RWPE1 (cell line): Measurements from ENCODE around the gene CELF4.
A peak's percentile ranks its signal among the peaks of the same experiment; 100 is the strongest.

Experiments
- CTCF ChIA-PET: fragments of 350-600 bp; sonication (Branson Sonifier 250); formaldehyde crosslinking; extraction: SDS; loops from one replicate; lab custom pipeline; 2021; lab: Yijun Ruan, JAX
- POLR2A ChIA-PET: fragments of 400-600 bp; formaldehyde crosslinking; extraction: SDS; loops from one replicate; lab custom pipeline; 2020; ENCODE audit warnings: antibody characterized with exemption; ENCODE audit not compliant: low non-redundant PET; lab: Yijun Ruan, JAX
- DNase-seq: peaks from one replicate; pipeline ENCODE4 v3.0.0; 2012; ENCODE audit warnings: low spot score
- H3K27ac ChIP-seq: fragments of 450-650 bp; 2 replicates; pipeline ENCODE4 v1.5.1; 2017
- TF ChIP-seq, protein P1 (sequence below): fragments of 450-650 bp; conservative IDR thresholded peaks from 2 replicates; pipeline ENCODE4 v1.5.1; 2017; ENCODE audit warnings: low read depth, mild to moderate bottlenecking

The CELF4 gene

GRCh38 chr18:37575646-37576045 lies 10.0 kb upstream of the CELF4 start:
- DNase-seq: no peak
- no peak overlapping the region for H3K27ac ChIP-seq
- TF ChIP-seq, protein P1, sequence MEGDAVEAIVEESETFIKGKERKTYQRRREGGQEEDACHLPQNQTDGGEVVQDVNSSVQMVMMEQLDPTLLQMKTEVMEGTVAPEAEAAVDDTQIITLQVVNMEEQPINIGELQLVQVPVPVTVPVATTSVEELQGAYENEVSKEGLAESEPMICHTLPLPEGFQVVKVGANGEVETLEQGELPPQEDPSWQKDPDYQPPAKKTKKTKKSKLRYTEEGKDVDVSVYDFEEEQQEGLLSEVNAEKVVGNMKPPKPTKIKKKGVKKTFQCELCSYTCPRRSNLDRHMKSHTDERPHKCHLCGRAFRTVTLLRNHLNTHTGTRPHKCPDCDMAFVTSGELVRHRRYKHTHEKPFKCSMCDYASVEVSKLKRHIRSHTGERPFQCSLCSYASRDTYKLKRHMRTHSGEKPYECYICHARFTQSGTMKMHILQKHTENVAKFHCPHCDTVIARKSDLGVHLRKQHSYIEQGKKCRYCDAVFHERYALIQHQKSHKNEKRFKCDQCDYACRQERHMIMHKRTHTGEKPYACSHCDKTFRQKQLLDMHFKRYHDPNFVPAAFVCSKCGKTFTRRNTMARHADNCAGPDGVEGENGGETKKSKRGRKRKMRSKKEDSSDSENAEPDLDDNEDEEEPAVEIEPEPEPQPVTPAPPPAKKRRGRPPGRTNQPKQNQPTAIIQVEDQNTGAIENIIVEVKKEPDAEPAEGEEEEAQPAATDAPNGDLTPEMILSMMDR: no peak
- ChIA-PET POLR2A (no interaction called here), CTCF (no interaction called here)

- peak; percentile 32 for DNase-seq
- TF ChIP-seq, protein P1: no peak
- POLR2A ChIA-PET: no interaction called here
- H3K27ac ChIP-seq: no peak overlapping the region
- CTCF ChIA-PET: no interaction called here
Observed at GRCh38 chr18:37574113-37574512, 8.5 kb upstream of the CELF4 start.

GRCh38 chr18:37572736-37573135 lies 7.1 kb upstream of the CELF4 start:
- POLR2A ChIA-PET: no interaction called here
- DNase-seq: no peak
- TF ChIP-seq, protein P1: no peak
- CTCF ChIA-PET: no interaction called here
- H3K27ac ChIP-seq: no peak overlapping the region

DNA sequence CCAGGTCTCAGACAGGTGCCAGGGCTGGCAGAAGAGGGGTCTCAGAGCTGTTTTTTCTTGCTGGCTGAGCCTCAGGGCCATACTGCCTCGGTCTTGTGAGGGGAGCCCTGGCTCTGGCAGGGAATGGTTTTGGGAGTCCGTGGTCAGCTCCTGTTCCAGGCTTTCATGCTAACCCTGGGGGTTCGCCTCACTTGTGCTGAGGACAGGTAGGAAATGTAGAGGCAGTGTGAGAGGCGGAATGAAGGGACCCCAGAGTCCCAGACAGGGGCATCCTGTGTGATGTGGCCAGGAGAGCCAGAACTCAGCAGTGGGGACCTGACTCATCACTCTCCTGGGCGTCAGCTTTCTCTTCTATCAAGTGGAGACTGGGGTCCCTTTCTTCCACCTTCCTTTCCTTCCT lies 5.7 kb upstream of the CELF4 start:
- ChIA-PET CTCF (no interaction called here), POLR2A (no interaction called here)
- TF ChIP-seq, protein P1: no peak
- DNase-seq: no peak
- H3K27ac ChIP-seq: no peak overlapping the region

DNA sequence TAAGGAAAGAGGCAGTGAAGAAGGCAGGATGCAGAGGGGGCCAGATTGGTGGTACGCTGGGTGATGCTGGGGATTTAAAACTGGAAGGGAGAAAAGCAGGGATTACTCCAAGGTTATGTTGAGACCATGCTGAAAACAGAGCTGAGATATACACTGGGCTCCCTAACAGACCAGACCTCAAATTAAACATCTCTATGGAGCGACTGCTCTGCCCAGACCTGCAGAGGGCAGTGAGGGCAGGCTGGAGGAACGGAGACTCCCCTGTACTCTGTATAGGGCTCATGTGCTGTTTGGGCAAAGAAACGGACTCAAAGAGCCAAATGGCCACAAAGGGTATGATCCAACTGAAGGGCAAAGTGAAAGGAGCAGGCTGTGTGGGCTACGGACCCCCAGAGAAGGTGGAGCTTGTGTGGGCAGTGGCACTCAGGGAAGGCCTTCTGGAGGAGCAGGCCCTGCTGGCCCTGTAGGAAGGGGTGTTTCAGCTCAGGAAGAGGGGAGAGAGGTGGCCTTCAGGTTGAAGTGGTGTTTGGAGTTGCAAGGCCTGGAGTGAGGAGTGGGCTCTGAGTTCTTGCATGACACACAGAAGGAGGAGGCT lies 4.8 kb upstream of the CELF4 start:
- DNase-seq: no peak

DNA sequence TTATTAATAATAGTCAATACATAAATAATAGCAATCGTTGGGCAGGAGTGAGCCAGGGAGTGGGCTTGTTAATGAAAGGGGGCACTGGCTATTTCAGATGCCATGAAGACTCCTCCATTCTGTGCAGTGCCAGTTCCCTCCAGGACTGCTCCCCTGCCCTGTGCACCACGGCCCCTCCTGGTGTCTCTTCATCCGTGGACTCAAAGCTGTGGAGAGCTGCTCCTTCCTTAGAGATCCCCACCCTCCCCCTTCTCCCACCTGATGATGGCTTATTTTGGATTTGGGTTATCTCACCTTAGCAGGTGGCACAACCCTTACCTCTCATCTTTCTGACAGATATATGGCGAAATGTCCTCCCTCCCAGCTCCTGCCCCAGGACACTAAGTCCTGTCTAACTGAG lies 3.1 kb upstream of the CELF4 start:
- CTCF ChIA-PET: no interaction called here
- TF ChIP-seq, protein P1: no peak
- DNase-seq: no peak
- POLR2A ChIA-PET: no interaction called here
- no peak overlapping the region for H3K27ac ChIP-seq

More for the DNA sequence above, 4.8 kb upstream of the CELF4 start:
- POLR2A ChIA-PET: no interaction called here
- CTCF ChIA-PET: no interaction called here
- TF ChIP-seq, protein P1: no peak
- H3K27ac ChIP-seq: no peak overlapping the region
